AG09309 (cell line): ENCODE results near the gene TXNDC8.
A peak's percentile ranks its signal among the peaks of the same experiment; 100 is the strongest.

Experiments
- DNase-seq: peaks from one replicate; pipeline ENCODE4 v3.0.0-alpha.2; 2010; ENCODE audit warnings: low read depth
- H3K4me3 ChIP-seq: 2 replicates; pipeline ENCODE4 v1.5.1; 2011; ENCODE audit warnings: mild to moderate bottlenecking, low read depth, low read length, moderate library complexity; ENCODE audit not compliant: control insufficient read depth
- CTCF ChIP-seq: IDR thresholded peaks from 2 replicates; pipeline ENCODE4 v1.5.1; 2011; ENCODE audit warnings: mild to moderate bottlenecking, low read depth, low read length, inconsistent platforms; ENCODE audit not compliant: insufficient read depth, control insufficient read depth; ENCODE audit errors: missing control alignments

Gene TXNDC8

GRCh38 chr9:110254500-110254899 is 83.2 kb downstream of the TXNDC8 start:
- TF ChIP-seq CTCF: no peak
- peak overlapping the region; percentile 70 for H3K4me3 ChIP-seq
- no peak for DNase-seq
